Raji (cell line): ENCODE measurements around the gene EHBP1.

ENCODE experiments used
- POLR2A ChIP-seq: IDR thresholded peaks from 2 replicates; pipeline ENCODE4 v1.6.1; 2011; ENCODE audit warnings: low read depth, low read length, control low read depth; ENCODE audit not compliant: insufficient read depth

EHBP1 gene

GRCh38 chr2:62817348-62817747 is 111.8 kb downstream of the EHBP1 start:
- TF ChIP-seq POLR2A, result no peak

- TF ChIP-seq POLR2A, result no peak
Observed at GRCh38 chr2:62817995-62818713, 112.6 kb downstream of the EHBP1 start.

- no peak for TF ChIP-seq POLR2A
Observed at GRCh38 chr2:62822549-62822948, 117.0 kb downstream of the EHBP1 start.

GRCh38 chr2:62824388-62824787 is 118.9 kb downstream of the EHBP1 start:
- TF ChIP-seq POLR2A, result no peak

GRCh38 chr2:62826141-62826540 is 120.6 kb downstream of the EHBP1 start:
- no peak for TF ChIP-seq POLR2A

- no peak for TF ChIP-seq POLR2A
Observed at GRCh38 chr2:62826953-62827675, 121.6 kb downstream of the EHBP1 start.

GRCh38 chr2:62831729-62832128 is 126.2 kb downstream of the EHBP1 start:
- TF ChIP-seq POLR2A, result no peak

- TF ChIP-seq POLR2A, result no peak
Observed at GRCh38 chr2:62844311-62845090, 139.0 kb downstream of the EHBP1 start.

- no peak for TF ChIP-seq POLR2A
Observed at GRCh38 chr2:62845256-62845655, 139.7 kb downstream of the EHBP1 start.

GRCh38 chr2:62852254-62852653 is 146.7 kb downstream of the EHBP1 start:
- TF ChIP-seq POLR2A, result no peak

- TF ChIP-seq POLR2A, result no peak
Observed at GRCh38 chr2:62854600-62855514, 149.3 kb downstream of the EHBP1 start.

- no peak for TF ChIP-seq POLR2A
Observed at GRCh38 chr2:62856228-62857040, 150.9 kb downstream of the EHBP1 start.

- TF ChIP-seq POLR2A, result no peak
Observed at GRCh38 chr2:62857139-62857931, 151.8 kb downstream of the EHBP1 start.
